GM18519 (cell line): ENCODE results near the gene CCDC87.
"Not testable (repeated sequence)": the region's sequence is repeated elsewhere in the genome, so short reads cannot be mapped to it uniquely, and the experiment has no call there.

Source experiments
- ATAC-seq: cut with Tn5 transposase; IDR thresholded peaks from one replicate; pipeline ENCODE4 v1.9.1; 2021; ENCODE audit warnings: mild to moderate bottlenecking, moderate library complexity; ENCODE audit not compliant: unreplicated experiment, low FRiP score

Gene CCDC87

GRCh38 chr11:66617155-66617834, 24.4 kb upstream of the CCDC87 start:
- ATAC-seq = no peak

- ATAC-seq = peak; percentile 85
Observed at GRCh38 chr11:66616379-66617154, 23.7 kb upstream of the CCDC87 start, which contains the start of gene RBM14. Gene RBM14 (plus strand): TSS chr11:66616630. CDS start chr11:66616721, 91 bp downstream.

GRCh38 chr11:66614073-66614472, 21.2 kb upstream of the CCDC87 start:
- ATAC-seq = no peak

GRCh38 chr11:66612458-66612857, 19.6 kb upstream of the CCDC87 start:
- ATAC-seq = no peak

- ATAC-seq = no peak
Observed at GRCh38 chr11:66609721-66610617, 17.1 kb upstream of the CCDC87 start.

GRCh38 chr11:66607126-66607834, 14.4 kb upstream of the CCDC87 start:
- no peak for ATAC-seq

- ATAC-seq = not testable (repeated sequence)
Observed at GRCh38 chr11:66606608-66607007, 13.7 kb upstream of the CCDC87 start.

- no peak for ATAC-seq
Observed at GRCh38 chr11:66604155-66604554, 11.3 kb upstream of the CCDC87 start.

GRCh38 chr11:66603072-66603471, 10.2 kb upstream of the CCDC87 start:
- ATAC-seq = no peak

- ATAC-seq = no peak
Observed at GRCh38 chr11:66600631-66601233, 7.9 kb upstream of the CCDC87 start.

- no peak for ATAC-seq
Observed at GRCh38 chr11:66600219-66600618, 7.4 kb upstream of the CCDC87 start.

GRCh38 chr11:66598993-66599392, 6.1 kb upstream of the CCDC87 start:
- no peak for ATAC-seq

GRCh38 chr11:66595245-66595904, 2.5 kb upstream of the CCDC87 start:
- ATAC-seq = no peak

GRCh38 chr11:66593650-66594049, 787 bp upstream of the CCDC87 start:
- no peak for ATAC-seq

- ATAC-seq = peak; percentile 11
Observed at GRCh38 chr11:66593303-66593635, 406 bp upstream of the CCDC87 start.

GRCh38 chr11:66591175-66591574, 1.7 kb downstream of the CCDC87 start:
- ATAC-seq = no peak

- ATAC-seq = no peak
Observed at GRCh38 chr11:66589996-66590675, 2.7 kb downstream of the CCDC87 start.

- ATAC-seq = not testable (repeated sequence)
Observed at GRCh38 chr11:66589315-66589714, 3.5 kb downstream of the CCDC87 start.

GRCh38 chr11:66586136-66586535, 6.7 kb downstream of the CCDC87 start:
- no peak for ATAC-seq
